OCI-M2 (cell line): ENCODE data around the gene PTX3.

Source experiments
- DNase-seq: peaks from one replicate; lab custom pipeline; 2025; ENCODE audit not compliant: unreplicated experiment; lab: John Stamatoyannopoulos, UW

Gene PTX3

GRCh38 chr3:157420606-157421130 lies 16.0 kb upstream of the PTX3 start:
- no peak for DNase-seq

DNA sequence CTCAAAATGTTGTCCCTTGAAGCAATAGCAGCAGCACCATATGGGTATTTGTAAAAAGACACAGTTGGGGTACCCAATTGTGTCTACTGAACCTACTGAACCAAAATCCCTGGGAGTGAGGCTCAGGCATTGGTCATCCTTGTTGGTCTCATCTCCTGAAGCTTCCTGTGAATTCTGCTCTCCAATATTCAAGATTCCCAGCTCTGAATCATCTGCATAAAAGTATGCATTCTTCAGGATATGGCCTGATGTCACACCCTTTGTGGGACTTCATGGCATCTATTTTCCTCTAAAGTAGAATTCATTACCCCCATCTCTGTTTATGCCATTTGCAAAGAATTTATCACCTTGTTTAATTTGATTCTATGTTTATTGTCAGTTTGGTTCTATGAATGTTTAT lies 13.3 kb upstream of the PTX3 start:
- no peak for DNase-seq

DNA sequence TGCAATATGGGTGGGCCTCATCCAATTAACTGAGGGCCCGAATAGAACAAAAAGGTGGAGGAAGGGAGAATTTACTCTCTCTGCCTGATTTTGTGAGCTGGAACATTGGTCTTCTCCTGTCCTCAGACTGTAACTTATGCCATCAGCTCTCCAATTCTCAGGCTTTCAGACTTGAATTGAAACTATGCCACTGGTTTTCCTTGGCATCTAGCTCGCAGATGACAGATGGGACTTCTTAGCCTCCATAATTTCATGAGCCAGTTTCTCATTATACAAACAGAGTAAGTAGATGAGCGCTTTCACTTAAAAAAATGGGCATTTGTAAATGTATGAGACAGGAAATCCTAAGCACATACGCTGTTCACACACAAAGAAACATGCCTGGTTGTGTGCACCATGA lies 8.7 kb upstream of the PTX3 start:
- DNase-seq, result no peak

- DNase-seq, result no peak
These were observed 7.8 kb upstream of the PTX3 start for GRCh38 chr3:157428853-157429252.

- no peak for DNase-seq
These were observed 6.9 kb upstream of the PTX3 start for GRCh38 chr3:157429708-157430107.

DNA sequence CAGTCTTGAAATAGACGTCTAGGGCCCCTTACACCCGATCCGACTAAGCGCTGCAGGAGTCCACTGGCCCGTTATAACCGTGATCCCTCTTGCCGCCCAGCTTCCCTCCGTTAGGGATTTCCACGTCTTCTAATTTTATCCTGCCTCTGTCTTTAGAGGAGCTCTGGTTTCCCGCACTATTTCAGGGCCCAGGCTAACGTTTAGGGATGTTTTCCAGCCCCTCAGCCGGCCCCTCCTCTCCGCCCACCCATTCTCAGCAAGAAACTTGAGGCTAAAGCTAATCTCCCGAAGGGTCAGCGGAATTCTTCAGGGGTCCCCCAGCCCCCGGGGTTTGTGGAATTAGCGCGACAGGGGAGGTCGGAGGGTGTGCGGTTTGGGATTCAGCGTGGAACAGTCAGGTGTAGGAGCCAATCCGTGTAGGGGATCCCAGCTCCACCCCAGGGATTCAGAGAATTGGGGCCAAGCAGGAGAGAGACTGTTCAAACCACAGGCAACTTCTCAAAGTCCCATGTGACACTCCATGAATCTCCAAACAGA lies 1.6 kb downstream of the PTX3 start:
- no peak for DNase-seq

GRCh38 chr3:157441102-157441624 lies 4.5 kb downstream of the PTX3 start:
- no peak for DNase-seq

DNA sequence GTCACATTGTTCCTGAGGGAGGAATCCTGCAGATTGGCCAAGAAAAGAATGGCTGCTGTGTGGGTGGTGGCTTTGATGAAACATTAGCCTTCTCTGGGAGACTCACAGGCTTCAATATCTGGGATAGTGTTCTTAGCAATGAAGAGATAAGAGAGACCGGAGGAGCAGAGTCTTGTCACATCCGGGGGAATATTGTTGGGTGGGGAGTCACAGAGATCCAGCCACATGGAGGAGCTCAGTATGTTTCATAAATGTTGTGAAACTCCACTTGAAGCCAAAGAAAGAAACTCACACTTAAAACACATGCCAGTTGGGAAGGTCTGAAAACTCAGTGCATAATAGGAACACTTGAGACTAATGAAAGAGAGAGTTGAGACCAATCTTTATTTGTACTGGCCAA lies 6.1 kb downstream of the PTX3 start:
- no peak for DNase-seq

GRCh38 chr3:157443905-157444796 lies 7.5 kb downstream of the PTX3 start:
- no peak for DNase-seq

DNA sequence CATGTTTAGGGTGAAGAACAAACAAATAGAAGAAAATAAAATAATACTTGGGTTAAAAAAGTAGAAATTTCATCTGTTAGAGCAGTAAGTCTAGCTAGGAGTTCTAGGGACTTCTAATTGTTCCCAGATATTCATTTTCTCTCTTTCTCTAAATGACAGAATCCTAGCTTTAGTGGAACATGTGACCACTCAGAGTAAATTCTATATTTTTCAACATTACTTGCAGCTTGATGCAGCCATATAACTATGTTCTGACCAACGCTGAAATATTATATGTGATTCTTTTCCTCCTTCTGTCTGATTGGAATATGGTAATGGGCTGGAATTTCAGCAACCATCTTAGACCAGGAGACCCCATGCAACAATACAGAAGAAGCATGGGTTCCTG lies 8.1 kb downstream of the PTX3 start:
- no peak for DNase-seq

- DNase-seq, result no peak
These were observed 9.2 kb downstream of the PTX3 start for GRCh38 chr3:157445857-157446256.

GRCh38 chr3:157447026-157447694 lies 10.5 kb downstream of the PTX3 start:
- no peak for DNase-seq

GRCh38 chr3:157452097-157452496 lies 15.4 kb downstream of the PTX3 start:
- no peak for DNase-seq

DNA sequence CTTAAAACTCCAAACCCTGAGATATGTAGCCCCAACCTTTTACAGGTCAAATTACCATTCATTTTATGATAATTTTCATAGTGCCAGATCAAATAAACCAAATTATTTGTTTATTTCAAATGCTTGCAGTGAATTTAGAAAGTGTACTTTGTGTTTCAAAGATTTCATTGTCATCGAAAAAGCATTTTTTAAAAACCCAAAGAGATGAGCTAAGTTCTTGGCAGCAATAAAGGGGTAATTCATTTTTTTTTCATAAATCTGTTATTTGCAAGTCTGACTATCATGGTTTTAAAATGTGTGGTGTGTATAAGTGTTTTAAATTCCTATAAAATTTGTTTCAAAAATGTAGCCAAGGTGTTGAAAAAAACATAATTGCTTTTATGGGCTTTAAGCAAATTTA lies 17.2 kb downstream of the PTX3 start:
- DNase-seq, result no peak

DNA sequence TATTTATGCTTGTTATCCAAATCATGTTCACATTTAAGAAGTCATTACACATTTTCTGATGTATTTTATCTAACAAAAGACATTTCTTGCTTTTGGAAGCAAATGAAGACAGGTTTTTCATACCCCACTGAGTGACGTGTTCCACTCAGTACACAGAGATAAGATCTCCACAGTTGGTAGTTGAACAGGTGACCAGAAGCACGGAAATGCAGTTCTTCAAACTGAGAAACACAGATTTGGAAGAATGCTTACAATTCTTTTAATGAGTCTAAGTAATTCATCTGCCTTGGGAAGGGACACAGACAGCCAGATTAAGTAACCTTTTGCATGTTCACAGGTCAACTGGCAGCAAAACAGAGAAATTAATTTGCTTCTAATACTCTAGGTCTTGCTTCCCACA lies 23.1 kb downstream of the PTX3 start:
- DNase-seq, result no peak

GRCh38 chr3:157460253-157460652 lies 23.6 kb downstream of the PTX3 start:
- no peak for DNase-seq

- no peak for DNase-seq
These were observed 27.2 kb downstream of the PTX3 start for GRCh38 chr3:157463816-157464215.

DNA sequence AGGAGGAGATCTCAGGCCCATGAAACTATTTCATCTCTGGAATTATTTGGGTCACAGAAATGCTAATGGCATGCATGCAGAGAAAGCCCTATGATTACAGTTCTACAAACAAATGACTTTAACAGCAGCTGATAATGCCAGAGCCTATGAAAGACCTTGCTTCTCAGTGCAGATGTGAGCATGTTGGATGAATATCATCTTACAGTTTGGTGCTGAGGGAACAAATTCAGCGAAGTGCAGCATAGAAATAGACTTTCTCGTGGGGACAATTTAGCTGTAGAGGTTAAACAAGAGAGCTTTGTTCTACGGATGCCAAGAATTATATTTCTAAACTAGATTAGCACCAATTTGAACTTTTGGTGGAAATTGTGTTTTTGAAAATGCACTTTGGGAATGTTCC lies 27.7 kb downstream of the PTX3 start:
- DNase-seq, result no peak

- no peak for DNase-seq
These were observed 29.1 kb downstream of the PTX3 start for GRCh38 chr3:157465741-157466140.

- DNase-seq, result no peak
These were observed 30.6 kb downstream of the PTX3 start for GRCh38 chr3:157467200-157467599.

- DNase-seq, result no peak
These were observed 33.1 kb downstream of the PTX3 start for GRCh38 chr3:157469561-157470294.
